ENCODE data around the gene SUN2.

SUN2 gene

DNA sequence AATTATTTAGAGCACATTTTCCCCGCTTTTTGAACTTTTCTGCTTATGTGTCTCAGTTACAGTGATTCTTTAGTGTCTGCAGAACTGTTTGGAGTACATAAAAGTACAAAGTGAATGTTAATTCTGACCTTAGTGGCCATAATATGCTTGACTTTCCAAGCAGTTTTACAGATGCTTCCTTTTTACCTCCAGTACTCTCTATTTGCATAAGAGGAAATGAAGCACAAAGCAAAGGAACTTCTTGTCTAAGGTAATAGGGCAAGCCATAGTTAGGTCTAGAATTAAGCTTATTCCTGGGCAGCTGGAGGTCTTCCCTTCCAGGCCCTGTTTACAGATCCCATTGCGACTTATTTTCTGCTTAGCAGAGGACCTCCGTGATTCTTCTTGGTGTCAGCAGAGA is 46.5 kb downstream of the SUN2 start:
- no peak for TF ChIP-seq POLR2AphosphoS5 (IDR thresholded peaks at IDR 0.05; ENCODE audit: low read depth, low read length)
- TF ChIP-seq TAF1 (IDR thresholded peaks at IDR 0.05; ENCODE audit: borderline replicate concordance, low read depth, low read length), result no peak
- TF ChIP-seq POLR2A (IDR thresholded peaks at IDR 0.05; ENCODE audit: low read depth, low read length), result no peak
- DNase-seq (ENCODE audit: insufficient read length) (no peak), FAIRE-seq (peak; percentile 84)

DNA sequence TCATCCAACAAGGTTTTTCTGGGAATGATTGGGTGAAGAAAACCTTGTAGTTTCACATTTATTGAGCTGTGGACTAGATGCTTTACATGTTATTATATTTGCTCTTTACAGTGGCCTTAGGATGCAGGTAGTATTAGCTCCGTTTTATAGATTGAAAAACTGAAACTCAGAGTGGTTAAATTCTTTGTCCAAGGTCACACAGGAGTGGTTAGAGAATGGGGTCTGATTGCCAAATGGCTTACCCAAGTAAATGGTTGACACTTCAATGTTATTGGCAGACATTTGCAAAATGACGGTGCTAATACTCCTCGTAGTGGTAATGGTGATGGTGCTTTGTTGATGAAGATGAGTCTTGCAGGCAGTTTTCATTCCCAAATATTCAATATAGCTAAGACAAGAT is 47.8 kb downstream of the SUN2 start:
- FAIRE-seq (no peak), DNase-seq (ENCODE audit: insufficient read length) (no peak)
- TF ChIP-seq POLR2AphosphoS5 (IDR thresholded peaks at IDR 0.05; ENCODE audit: low read depth, low read length), result no peak
- no peak for TF ChIP-seq TAF1 (IDR thresholded peaks at IDR 0.05; ENCODE audit: borderline replicate concordance, low read depth, low read length)
- TF ChIP-seq POLR2A (IDR thresholded peaks at IDR 0.05; ENCODE audit: low read depth, low read length), result no peak

DNA sequence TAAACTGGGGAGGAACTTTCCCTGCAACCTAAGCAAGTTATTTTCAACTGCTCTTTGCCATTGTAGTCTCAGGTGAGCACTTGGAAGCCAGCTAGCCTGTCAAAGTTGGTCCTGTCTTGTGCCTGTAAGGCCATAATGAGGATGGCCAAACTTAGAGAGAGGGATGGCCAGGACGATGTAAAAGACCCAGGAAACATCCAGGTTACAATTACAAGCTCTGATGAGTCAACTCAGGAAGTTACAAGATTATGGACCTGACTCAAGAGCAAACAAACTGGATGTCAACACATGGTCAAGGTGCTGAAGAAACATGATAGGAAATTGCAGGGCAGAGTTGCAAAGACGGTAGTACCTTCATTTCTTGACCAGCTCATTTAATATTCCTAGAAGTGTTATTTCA is 48.5 kb downstream of the SUN2 start:
- FAIRE-seq, result peak; percentile 30
- DNase-seq (ENCODE audit: insufficient read length), result no peak
- TF ChIP-seq POLR2A (IDR thresholded peaks at IDR 0.05; ENCODE audit: low read depth, low read length), result no peak
- TF ChIP-seq TAF1 (IDR thresholded peaks at IDR 0.05; ENCODE audit: borderline replicate concordance, low read depth, low read length), result no peak
- no peak for TF ChIP-seq POLR2AphosphoS5 (IDR thresholded peaks at IDR 0.05; ENCODE audit: low read depth, low read length)

- DNase-seq (ENCODE audit: insufficient read length), result no peak
- FAIRE-seq, result no peak
- no peak for TF ChIP-seq TAF1 (IDR thresholded peaks at IDR 0.05; ENCODE audit: borderline replicate concordance, low read depth, low read length)
- no peak for TF ChIP-seq POLR2AphosphoS5 (IDR thresholded peaks at IDR 0.05; ENCODE audit: low read depth, low read length)
These were observed 49.0 kb downstream of the SUN2 start for GRCh38 chr22:38706901-38707195.

- TF ChIP-seq POLR2A (IDR thresholded peaks at IDR 0.05; ENCODE audit: low read depth, low read length) (peak; percentile 7; the same call in 1 of the 2 replicates), TAF1 (IDR thresholded peaks at IDR 0.05; ENCODE audit: borderline replicate concordance, low read depth, low read length) (no peak)
- FAIRE-seq, result no peak
- no peak for DNase-seq (ENCODE audit: insufficient read length)
These were observed 49.5 kb downstream of the SUN2 start for GRCh38 chr22:38706101-38706900.

- DNase-seq (ENCODE audit: insufficient read length), result peak; percentile 81
- TF ChIP-seq POLR2AphosphoS5 (IDR thresholded peaks at IDR 0.05; ENCODE audit: low read depth, low read length), result peak; percentile 68
- TF ChIP-seq POLR2A (IDR thresholded peaks at IDR 0.05; ENCODE audit: low read depth, low read length), result peak; percentile 86
- TF ChIP-seq TAF1 (IDR thresholded peaks at IDR 0.05; ENCODE audit: borderline replicate concordance, low read depth, low read length), result peak; percentile 90
- peak; percentile 99 for FAIRE-seq
These were observed 50.3 kb downstream of the SUN2 start, which contains the start of gene GTPBP1 for GRCh38 chr22:38705235-38706100. GTPBP1 (plus strand) TSS chr22:38705944; CDS start chr22:38705956, 12 bp downstream.

DNA sequence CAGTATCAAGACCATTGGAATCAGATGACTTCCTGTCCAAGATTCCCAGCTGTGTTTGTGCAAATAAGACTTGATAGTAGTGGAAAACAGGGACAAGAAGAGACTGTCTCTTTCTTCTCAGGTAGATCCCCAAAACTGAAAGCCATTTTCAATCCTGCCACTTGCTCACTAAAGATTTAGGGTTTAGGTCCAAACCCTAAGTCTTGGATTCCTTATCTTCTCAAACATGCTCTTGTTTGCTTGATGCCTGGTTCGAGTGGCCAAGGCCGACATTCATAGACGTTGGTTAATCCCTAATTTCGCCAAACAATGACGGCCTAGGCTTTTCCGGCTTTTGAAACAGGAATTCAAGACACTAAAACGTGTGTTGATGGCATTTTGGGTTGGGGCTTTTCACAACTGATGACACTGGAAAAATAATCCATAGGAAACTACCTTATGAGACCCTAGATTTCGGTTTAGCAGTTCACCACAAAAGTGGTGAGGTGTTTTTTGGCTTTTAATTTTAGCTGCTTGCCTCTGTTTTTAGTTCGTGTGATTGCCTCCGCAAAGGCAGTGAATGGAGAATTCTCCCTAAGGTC is 51.1 kb downstream of the SUN2 start:
- FAIRE-seq, result no peak

GRCh38 chr22:38700789-38701628 is 54.8 kb downstream of the SUN2 start, which contains the start of gene JOSD1:
JOSD1 (minus strand) TSS chr22:38700943; CDS start chr22:38699987, 956 bp downstream.
- TF ChIP-seq POLR2A (IDR thresholded peaks at IDR 0.05; ENCODE audit: low read depth, low read length) (peak; percentile 85), POLR2AphosphoS5 (IDR thresholded peaks at IDR 0.05; ENCODE audit: low read depth, low read length) (peak; percentile 80), TAF1 (IDR thresholded peaks at IDR 0.05; ENCODE audit: borderline replicate concordance, low read depth, low read length) (peak; percentile 51)
- DNase-seq (ENCODE audit: insufficient read length) (peak; percentile 88), FAIRE-seq (peak; percentile 96)

More for the DNA sequence above, 51.1 kb downstream of the SUN2 start:
- no peak for DNase-seq (ENCODE audit: insufficient read length)
- TF ChIP-seq POLR2AphosphoS5 (IDR thresholded peaks at IDR 0.05; ENCODE audit: low read depth, low read length), result no peak

DNA sequence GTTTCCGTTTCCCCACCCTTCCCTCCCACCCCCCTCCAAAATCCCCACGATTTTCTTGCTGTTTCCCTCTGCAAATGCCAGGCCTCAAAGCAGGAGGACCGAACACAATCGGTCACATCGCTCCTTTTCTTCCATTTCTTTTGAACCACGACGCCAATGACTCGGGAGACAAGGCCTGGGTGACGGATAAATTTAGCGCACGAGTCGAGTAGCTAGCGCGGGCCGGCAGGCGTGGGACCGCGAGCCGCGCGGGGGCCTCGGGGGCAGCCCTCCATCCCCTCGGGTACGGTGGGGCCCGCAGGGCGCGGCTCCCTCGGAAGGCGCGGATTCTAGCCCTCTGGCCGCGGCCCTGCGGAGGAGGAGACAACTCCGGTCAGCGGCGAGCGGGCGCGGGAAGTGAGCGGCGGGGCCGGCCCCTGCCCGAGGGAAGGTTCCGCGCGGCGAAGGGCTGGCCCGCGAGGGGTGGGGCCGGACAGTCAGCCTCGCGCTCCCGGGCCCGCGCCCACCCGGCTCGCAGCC is 55.5 kb downstream of the SUN2 start:
- peak; percentile 24 for FAIRE-seq
- DNase-seq (ENCODE audit: insufficient read length), result no peak
- no peak for TF ChIP-seq POLR2AphosphoS5 (IDR thresholded peaks at IDR 0.05; ENCODE audit: low read depth, low read length)
- TF ChIP-seq POLR2A (IDR thresholded peaks at IDR 0.05; ENCODE audit: low read depth, low read length), result no peak
- no peak for TF ChIP-seq TAF1 (IDR thresholded peaks at IDR 0.05; ENCODE audit: borderline replicate concordance, low read depth, low read length)

GRCh38 chr22:38699784-38700183 is 56.0 kb downstream of the SUN2 start:
- TF ChIP-seq POLR2A (IDR thresholded peaks at IDR 0.05; ENCODE audit: low read depth, low read length) (no peak), POLR2AphosphoS5 (IDR thresholded peaks at IDR 0.05; ENCODE audit: low read depth, low read length) (no peak), TAF1 (IDR thresholded peaks at IDR 0.05; ENCODE audit: borderline replicate concordance, low read depth, low read length) (no peak)
- FAIRE-seq, result peak; percentile 30
- DNase-seq (ENCODE audit: insufficient read length), result no peak
